ENCODE measurements around the gene RAB40B. TPM values are rescaled to one million over a fixed set of nuclear protein-coding genes. Genes with fewer than 3 reads are reported as not detected.
A peak's percentile ranks its signal among the peaks of the same experiment; 100 is the strongest.

Gene RAB40B
- polyA plus RNA-seq, 3 donors: 16.7 to 22.5 (median 17.4) TPM

GRCh38 chr17:82679586-82680465, 18.7 kb downstream of the RAB40B start:
- no peak for DNase-seq (ENCODE audit: extremely low read depth in 1 of 11, low read depth in 9 of 11, low spot score in 4 of 11)

GRCh38 chr17:82678265-82678891, 20.1 kb downstream of the RAB40B start:
- DNase-seq (ENCODE audit: extremely low read depth in 1 of 11, low read depth in 9 of 11, low spot score in 4 of 11): no peak

- no peak for DNase-seq (ENCODE audit: extremely low read depth in 1 of 11, low read depth in 9 of 11, low spot score in 4 of 11)
Measured at GRCh38 chr17:82677353-82677925, 21.1 kb downstream of the RAB40B start.

GRCh38 chr17:82675476-82676245, 22.8 kb downstream of the RAB40B start:
- DNase-seq (ENCODE audit: extremely low read depth in 1 of 11, low read depth in 9 of 11, low spot score in 4 of 11): no peak

- DNase-seq (ENCODE audit: extremely low read depth in 1 of 11, low read depth in 9 of 11, low spot score in 4 of 11): no peak
Measured at GRCh38 chr17:82674656-82675475, 23.6 kb downstream of the RAB40B start.

DNA sequence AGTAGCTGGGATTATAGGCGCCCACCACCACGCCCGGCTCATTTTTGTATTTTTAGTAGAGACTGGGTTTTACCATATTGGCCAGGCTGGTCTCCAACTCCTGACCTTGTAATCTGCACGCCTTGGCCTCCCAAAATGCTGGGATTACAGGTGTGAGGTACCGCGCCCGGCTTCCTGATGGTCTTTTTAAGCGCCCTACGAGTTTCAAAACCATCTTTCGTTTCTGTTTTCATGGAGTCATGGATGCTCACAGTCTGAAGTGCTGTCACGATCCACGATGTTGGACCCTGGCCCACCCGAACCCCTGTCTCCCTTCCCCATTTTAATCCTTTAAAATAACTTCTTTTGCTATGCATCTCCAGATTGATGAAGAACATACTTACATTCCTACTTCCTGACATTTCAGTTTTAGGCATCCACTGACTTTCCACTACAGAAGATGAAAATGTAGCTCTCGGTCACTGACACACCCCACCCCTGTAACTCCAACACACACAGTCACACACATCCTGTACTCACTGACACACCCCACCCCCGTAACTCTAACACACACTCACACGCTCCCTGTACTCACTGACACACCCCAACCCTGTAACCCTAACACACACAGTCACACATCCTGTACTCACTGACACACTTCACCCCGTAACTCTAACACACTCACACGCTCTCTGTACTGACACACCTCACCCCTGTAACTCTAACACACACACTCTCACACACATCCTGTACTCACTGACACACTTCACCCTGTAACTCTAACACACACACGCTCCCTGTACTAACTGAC, 27.6 kb downstream of the RAB40B start:
- DNase-seq (ENCODE audit: extremely low read depth in 1 of 11, low read depth in 9 of 11, low spot score in 4 of 11): no peak

DNA sequence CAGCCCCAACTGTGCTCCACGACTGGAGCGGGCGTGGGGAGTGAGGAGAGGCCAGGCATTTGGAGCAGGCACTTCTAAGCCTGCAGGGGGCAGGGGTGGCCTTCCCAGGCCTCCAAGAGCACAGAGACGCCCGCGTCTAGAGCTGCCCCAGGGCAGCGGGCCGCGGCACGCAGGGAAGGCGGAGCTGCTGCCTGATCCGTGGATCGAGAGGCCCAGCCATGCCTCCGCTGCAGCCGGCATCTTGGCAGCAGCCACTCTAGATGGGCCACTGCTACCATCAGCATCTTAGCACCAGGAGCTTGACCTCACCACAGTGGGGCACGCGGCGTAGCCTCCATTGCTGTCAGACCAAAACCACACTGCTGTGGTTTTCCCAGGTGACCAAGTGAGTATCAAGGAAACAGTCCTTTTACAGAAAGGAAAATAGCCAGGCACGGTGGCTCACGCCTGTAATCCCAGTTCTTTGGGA, 29.8 kb downstream of the RAB40B start:
- DNase-seq (ENCODE audit: extremely low read depth in 1 of 11, low read depth in 9 of 11, low spot score in 4 of 11): no peak

DNA sequence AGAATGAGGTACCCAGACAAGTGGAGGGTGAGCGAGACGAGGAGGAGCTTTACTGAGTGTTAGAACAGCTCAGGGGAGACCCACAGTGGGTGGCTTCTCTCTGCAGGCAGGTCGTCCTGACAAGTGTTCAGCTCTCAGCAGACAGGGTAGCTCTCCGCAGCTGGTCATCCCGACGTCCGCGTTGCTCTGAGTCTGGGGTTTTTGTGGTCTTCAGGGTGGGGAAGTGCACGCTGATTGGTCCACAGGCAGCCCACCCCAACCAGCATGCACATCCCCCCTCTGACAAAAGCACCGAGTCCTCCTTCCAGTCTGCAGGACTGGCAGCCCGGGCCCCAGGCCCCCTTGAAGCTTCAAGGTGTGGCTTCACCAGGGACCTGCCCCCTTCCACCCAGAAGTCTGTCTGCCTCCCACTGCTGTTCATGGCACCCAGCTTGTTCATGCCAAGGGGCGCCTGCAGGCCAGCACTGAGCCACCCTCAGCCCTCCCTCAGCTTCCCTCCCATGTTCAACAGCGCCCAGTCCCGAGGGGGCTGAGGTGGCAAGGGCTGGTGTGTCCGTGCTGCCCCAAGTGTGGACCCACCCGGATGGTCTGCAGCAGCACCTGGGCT, 30.4 kb downstream of the RAB40B start:
- DNase-seq (ENCODE audit: extremely low read depth in 1 of 11, low read depth in 9 of 11, low spot score in 4 of 11): no peak

- DNase-seq (ENCODE audit: extremely low read depth in 1 of 11, low read depth in 9 of 11, low spot score in 4 of 11): no peak
Measured at GRCh38 chr17:82667668-82668000, 30.9 kb downstream of the RAB40B start.

DNA sequence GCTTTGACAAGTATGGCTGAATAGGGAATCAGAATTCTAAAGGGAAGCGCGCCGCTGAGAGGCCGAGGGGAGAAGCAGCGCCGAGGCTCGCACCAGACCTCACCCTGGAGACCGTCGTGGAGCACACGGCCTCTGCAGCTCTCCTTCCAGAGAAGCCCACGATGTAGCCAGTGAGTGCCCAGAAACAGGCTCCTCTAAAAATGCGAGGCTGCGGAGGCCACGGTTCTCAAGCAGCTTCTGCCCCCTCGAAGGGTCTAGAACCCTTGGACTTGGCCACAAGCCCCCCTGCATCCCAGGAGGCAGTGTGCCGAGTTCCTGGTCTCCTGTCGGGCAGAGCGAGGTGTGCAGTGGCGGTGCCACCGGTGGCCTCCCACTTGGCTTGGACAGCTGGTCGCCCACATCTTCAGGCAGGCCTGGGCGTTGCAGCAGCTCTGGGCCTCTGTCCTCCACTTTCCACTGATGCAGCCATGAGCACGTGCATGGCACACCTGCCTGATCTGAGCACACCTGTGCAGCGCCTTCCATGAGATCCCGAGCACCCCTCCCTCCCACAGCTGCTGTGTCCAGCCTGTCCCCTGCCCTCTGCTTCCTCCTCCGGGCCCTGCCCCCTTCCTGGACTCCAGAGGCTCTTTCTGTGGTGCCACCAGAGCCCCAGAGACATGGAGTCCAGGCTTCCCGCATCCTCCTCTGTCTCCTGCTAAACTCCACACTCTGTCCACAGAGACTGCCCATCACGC, 31.4 kb downstream of the RAB40B start:
- DNase-seq (ENCODE audit: extremely low read depth in 1 of 11, low read depth in 9 of 11, low spot score in 4 of 11): no peak

DNA sequence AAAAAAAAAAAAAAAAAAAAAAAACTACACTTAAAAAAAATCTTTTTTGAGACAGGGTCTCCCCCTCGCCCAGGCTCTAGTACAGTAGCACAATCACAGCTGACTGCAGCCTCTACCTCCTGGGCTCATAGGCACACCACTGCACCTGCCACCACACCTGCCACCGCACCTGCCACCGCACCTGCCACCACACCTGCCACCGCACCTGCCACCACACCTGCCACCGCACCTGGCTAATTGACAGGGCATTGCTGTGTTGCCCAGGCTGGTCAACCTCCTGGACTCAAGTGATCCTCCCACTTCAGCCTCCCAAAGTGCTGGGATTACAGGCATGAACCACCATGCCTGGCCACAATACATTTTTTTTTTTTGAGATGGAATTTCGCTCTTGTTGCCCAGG, 32.6 kb downstream of the RAB40B start:
- DNase-seq (ENCODE audit: extremely low read depth in 1 of 11, low read depth in 9 of 11, low spot score in 4 of 11): no peak

DNA sequence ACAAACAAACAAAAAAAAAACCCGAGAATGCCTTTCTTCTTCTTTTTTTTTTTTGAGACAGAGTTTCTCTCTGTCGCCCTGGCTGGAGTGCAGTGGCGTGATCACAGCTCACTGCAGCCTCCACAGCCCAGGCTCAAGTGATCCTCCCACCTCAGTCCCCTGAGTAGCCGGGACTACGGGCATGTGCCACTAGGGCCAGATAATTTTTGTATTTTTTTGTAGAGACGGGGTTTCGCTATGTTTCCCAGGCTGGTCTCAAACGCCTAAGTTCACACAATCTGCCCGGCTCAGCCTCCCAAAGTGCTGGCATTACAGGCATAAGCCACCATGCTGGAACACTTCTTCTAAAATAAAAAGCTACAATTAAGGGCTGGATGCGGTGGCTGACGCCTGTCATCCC, 33.3 kb downstream of the RAB40B start:
- no peak for DNase-seq (ENCODE audit: extremely low read depth in 1 of 11, low read depth in 9 of 11, low spot score in 4 of 11)

DNA sequence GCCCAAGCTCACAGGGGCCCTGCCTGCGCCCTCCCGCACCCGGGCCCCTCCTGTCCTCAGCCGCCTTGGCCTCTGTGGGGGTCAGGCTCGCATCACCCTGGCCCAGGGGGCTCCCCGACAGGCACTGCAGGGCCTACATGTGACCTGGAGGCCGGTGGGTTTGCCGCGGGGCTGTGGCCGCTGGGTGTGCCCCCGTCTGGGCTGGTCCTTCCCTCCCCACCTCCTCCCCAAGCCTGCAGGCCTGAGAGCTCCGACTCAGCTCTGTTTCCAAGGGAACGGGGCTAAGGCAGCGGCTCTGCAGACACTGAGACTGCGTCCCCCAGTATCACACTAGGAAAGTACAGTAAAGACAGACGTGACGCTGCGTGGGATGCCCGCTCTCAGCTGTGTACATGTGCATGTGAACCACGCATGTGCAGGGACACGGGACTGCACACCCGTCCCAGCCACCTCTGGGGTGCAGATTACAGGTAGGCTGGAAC, 33.8 kb downstream of the RAB40B start:
- peak in 1 of 11 donors; percentile 27 for DNase-seq (ENCODE audit: extremely low read depth in 1 of 11, low read depth in 9 of 11, low spot score in 4 of 11)

DNA sequence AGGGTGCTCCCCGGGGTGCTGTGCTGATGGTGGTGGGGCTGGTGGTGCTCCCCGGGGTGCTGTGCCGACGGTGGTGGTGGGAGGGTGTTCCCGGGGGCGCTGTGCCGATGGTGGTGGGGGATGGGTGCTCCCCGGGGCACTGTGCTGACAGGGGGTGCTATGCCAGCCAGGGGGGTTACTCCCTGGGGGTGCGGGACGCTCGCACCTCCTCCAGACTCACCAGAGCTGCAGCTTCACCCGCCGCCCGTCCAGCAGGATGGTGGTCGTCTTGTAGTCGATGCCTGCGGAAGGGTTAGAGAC, 34.3 kb downstream of the RAB40B start:
- no peak for DNase-seq (ENCODE audit: extremely low read depth in 1 of 11, low read depth in 9 of 11, low spot score in 4 of 11)

- DNase-seq (ENCODE audit: extremely low read depth in 1 of 11, low read depth in 9 of 11, low spot score in 4 of 11): no peak
Measured at GRCh38 chr17:82663381-82664275, 34.9 kb downstream of the RAB40B start.

DNA sequence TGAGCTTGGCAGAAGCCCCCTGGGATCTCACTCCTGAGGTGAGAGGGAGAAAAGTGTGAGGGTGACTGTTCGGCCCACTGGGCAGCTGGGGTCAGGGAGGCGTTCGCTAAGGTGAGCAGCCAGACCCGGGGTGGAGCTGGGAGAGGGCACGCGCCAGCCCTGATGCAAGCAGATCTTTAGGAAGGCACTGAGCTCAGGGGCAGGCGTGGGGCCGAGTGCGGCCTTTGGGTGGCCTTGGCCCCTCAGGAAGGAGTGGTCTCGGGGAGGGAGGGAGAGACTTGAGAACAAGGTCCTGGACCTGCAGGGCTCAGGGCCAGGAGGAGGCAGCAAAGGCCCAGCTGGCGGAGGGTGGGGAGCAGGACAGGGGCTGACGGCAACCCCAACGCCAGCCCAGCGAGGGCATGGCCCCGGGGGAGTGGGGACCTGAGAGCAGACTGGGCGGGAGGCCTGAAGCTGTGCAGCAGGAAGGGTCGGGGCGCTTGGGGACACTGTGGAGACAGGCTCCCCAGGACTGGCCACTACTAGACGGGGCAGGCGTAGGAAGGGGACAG, 35.7 kb downstream of the RAB40B start:
- DNase-seq (ENCODE audit: extremely low read depth in 1 of 11, low read depth in 9 of 11, low spot score in 4 of 11): no peak

Data from renal cortex interstitium (tissue), 11 donors.